Renal cortex interstitium (tissue), 11 donors: ENCODE data around the gene CYP2J2. TPM values are rescaled to one million over a fixed set of nuclear protein-coding genes. Genes with fewer than 3 reads are reported as not detected.
"Not testable (repeated sequence)": the region's sequence is repeated elsewhere in the genome, so short reads cannot be mapped to it uniquely, and the experiment has no call there.

ENCODE experiments used
- DNase-seq, 11 donors: peaks; one replicate each; pipeline ENCODE4 v3.0.0-alpha.2; 2013; ENCODE audit warnings: low read depth in 9 of 11, low spot score in 4 of 11; ENCODE audit errors: extremely low read depth in 1 of 11
- polyA plus RNA-seq, 3 donors: library from polyadenylated mRNA; unstranded; fragments of 120-200 nt; gene quantifications; one replicate each; pipeline ENCODE4 v1.2.1, GENCODE V29; 2013; ENCODE audit not compliant: insufficient read length in 3 of 3

The CYP2J2 gene
- polyA plus RNA-seq, 3 donors, result 1.1 to 1.4 (median 1.2) TPM

DNA sequence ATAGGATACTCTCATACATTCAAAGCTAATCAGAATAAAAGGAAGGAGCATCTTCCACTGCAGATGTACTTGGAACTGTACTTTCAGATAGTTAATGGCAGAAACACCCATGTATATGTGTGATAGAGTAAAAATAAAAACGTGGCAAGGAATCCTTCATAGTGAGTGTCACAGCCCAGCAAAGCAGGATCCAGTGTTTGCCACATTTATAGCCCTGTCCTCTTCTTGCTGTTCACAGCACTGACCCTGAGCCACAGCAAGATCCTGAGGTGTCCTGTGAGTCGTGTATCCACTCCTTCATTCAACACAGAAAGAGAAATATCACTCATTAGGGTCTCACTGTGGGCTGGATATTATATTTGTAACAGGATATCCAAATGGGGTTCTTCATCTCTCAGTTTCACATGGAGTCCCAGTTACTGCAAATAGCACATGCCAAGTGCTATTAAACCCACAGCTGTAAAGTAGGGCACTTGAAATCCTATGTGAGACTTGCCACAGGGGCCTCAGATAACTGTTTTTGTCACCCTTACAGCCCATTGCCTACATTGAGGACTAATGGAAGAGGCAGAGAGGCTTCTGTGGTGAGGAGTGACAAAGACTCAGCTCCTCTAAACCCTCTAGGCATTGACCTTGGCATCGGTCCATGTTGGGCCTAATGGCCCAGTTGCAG, 41.3 kb downstream of the CYP2J2 start:
- DNase-seq, result no peak

DNA sequence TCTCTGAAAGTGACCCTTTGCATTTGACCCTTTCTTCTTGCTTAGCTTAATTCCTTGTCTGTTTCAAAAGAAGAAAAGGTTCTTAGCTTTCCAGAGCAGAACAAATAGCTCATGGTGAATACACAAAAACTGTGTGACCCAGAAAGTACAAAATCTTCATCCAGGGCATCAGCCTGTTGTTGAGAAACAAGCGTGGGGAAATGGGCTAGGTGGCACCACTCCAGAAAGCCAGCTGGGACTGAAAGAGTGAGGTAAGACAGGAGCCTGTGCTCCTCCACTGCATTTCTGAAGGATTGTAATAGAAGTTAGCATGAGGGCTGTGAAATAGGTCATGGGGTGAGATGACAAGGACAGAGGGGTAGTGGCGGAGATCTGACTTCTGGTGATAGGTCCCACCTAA, 45.8 kb downstream of the CYP2J2 start:
- no peak for DNase-seq

DNA sequence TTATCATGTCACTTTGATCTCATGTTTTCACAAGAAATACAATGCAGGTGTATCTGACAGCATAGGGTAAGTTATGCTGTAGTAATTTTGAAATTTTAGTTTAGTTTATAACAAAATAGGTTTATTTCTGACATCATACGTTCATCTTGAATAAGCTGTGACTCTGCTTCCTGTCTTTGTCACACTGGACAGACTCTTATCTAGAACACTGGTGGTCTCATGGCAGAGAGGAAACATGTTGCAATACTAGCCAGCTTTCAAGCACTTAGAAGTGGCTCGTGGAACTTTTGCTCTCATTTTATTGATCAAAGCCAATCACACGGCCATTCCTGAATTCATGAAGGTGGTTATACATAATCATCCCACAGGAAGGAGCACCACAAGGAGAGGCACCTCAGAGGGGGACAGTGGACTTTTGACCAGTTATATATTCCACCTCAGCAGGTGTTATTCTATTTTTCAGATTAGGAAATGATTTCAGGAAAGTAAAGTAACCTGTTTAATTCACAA, 46.5 kb downstream of the CYP2J2 start:
- no peak for DNase-seq

DNA sequence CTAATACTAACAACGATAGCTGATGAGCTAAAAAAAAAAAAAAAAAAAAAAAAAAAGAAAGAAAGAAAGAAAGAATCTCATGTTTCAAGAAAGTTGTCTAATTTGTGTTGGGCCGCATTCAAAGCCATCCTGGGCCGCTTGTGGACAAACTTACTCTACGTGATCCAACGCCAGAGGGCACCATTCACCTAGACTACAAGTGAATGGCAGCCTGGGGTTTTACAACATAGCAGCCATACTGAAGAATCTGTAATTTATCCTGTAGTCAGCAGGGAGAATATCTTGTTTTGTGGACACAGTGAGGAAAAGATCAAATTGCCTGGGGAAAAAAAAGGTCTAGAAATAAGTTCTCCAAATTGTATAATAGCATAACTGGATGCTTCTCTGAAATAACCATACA, 47.0 kb downstream of the CYP2J2 start:
- peak; percentile 48 to 71 (median 65) for DNase-seq

DNA sequence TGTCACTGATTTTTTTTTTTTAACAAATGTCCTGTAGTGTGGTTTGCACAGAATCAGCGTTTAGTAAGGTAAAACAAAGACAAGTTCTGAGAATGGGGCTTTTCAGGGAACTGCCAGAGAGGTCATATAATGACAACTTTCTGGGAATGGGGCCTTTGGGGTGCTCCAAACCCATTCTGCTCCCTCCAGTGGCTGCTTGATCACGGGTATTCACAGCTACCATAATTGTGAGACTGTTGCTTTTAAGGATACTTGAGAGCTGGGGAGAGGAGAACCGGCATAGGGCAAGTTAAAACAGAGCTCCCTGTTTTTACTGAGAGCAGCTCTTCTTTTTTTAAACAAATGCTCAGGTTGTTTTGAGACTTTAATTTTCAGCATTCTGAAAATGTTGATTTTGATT, 48.2 kb downstream of the CYP2J2 start:
- no peak for DNase-seq

DNA sequence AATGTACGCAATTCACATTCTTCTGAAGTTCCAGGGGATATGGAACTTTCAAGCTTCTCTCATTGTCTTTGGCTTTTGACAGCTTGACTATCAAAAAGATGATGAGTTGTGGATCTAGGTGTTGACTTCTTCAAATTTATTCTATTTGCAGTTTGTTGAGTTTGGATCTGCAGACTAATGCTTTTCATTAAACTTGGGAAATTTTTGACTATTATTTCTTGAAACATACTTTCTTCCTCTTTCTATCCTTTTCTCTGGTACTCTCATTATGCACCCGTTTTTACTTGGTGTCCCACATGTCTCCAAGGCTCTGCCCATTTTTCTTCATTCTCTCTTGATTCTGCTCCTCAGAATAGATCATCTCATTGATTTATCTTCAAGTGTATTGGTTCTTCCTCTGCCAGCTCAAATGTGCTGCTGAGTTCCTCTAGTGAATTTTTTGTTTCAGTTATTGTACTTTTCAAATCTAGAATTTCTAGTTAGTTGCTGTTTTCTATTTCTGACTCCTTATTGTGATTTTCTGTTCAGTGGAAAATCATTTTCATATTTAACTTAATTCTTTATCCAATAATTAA, 49.4 kb downstream of the CYP2J2 start:
- DNase-seq, result no peak

DNA sequence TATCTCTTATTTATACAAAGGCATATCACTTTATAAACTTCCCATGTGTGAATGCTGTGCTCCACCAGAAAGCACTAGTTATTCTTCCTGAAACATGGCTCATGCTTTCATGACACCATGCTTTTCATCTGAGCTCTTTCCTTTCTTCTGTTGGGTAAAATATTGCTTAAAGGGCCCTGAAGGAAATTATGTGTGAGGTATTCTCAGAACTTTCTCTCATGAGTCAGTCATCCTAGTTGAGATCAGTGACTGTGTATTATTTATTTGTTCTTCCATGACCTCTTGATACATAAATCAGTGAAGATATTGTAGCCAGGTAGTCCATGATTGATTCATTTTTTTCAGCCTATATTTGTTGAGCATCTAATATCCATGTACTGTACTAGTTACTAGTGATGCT, 54.8 kb downstream of the CYP2J2 start:
- no peak for DNase-seq

DNA sequence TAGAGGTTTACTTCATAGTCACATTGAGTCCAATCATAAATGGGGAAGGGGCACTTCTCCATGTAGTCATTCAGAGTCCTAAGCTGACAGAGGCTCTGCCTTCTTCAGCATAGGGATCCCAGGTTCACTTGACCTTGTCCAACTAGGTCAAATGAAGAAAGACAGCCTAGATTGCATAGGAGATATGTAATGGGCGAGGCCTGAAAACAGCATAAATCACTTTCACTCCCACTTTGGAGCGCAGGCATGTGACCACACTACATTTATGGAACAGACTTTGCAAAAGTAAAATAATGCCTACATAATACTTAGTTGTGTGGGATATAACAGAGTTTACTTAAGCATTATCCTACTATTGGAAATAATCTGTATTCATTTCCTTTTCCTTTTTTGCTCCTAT, 60.1 kb downstream of the CYP2J2 start:
- no peak for DNase-seq

DNA sequence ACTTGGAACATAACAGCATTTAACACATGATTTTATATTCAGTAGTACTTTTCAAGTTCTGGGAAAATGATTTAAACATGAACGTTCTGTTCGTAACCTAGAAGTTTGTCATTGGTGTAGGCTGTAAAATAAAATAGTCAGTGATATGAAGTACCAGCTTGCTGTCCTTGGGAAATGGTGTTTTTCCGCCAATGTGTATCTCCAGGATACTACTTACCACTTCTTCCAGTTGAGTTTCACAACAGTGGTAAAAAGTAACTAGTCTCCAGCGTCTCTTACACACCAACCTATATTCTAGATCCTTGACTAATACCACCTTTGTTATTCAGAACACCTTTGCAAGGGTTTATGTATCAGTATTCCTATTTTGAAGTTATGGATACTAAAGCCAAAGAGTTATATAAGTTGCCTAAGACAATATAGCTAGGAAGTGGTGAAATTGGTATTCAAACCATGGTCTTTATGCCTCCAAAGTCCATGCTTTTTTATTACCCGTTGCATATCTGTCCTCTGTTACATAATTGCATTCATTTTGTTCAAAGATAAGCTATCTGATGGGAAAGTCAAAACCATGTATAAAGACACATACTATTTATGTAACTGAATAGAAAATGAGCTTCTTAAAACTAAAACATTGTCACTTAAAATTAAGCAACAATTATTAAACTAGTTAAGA, 68.8 kb downstream of the CYP2J2 start:
- DNase-seq, result no peak

DNA sequence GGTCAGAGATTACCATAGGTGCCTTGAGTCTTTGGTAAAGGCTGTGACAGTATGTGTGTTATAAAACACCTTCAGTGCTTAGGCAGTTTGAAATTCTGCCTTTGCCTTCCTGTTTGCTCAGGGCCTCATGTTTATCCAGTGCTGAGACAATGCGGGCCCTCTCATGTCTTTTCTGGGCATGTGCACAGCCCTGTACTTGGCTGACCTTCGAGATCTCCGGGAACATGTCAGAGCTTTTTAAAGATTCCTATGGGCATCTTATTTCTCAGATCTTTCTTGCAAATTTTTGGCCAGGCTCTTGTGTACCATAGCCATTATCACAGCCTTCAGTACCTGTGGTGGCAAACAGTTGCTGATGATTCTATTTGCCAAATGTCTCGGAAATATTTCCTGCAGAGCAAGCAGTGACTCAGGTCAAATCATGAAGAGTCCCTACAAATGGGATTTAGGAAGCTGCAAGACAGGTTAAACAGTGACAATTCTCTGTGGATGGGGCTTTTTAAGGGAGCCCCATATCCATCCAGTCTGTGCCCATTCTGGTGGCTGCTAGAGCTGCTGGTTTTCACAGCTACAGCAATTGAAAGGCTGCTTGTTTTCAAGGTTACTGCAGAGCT, 69.7 kb downstream of the CYP2J2 start:
- DNase-seq, result no peak

DNA sequence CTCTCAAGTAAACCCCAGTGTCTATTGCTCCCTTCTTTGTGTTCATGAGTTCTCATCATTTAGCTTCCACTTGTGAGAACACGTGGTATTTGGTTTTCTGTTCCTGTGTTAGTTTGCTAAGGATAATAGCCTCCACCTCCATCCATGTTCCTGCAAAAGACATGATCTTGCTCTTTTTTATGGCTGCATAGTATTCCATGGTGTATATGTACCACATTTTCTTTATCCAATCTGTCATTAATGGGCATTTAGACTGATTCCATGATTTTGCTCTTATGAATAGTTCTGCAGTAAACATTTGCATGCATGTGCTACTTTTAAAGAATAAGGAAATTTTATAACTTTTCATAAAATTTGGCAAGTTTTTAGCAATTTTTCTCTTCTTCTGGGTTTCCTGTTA, 71.3 kb downstream of the CYP2J2 start:
- DNase-seq, result not testable (repeated sequence)

DNA sequence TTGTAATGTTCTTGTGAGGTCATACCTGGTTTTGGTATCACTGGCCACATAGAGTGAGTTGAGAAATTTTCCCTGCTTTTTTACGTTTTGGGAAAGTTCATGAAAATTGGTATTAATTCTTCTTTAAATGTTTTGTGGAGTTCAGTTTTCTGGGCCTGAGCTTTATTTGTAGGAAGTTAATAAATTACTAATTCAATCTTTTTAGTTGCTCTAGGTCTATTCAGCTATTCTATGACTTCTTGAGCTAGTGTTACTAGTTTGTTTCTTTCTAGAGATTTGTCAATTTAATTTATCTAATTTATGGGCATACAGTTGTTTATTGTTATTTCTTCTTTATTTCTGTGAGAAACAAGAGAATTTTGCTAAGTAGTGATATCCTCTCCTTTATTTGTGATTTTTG, 74.5 kb downstream of the CYP2J2 start:
- no peak for DNase-seq

DNA sequence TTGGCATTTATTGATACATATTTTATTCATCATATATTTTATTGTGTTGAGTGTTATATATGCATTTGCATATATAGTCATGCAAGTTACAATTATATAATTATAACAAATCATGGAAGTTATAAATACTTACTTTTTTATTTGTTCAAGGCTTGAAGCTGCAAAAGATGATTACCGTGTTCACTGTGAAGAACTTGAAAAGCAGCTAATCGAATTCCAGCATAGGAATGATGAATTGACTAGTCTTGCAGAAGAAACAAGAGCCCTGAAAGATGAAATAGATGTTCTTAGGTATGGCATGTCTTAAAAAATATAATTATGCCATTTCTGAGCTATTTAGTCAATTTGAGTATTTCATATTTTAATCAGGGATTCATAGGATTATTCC, 79.7 kb downstream of the CYP2J2 start:
- DNase-seq, result no peak

DNA sequence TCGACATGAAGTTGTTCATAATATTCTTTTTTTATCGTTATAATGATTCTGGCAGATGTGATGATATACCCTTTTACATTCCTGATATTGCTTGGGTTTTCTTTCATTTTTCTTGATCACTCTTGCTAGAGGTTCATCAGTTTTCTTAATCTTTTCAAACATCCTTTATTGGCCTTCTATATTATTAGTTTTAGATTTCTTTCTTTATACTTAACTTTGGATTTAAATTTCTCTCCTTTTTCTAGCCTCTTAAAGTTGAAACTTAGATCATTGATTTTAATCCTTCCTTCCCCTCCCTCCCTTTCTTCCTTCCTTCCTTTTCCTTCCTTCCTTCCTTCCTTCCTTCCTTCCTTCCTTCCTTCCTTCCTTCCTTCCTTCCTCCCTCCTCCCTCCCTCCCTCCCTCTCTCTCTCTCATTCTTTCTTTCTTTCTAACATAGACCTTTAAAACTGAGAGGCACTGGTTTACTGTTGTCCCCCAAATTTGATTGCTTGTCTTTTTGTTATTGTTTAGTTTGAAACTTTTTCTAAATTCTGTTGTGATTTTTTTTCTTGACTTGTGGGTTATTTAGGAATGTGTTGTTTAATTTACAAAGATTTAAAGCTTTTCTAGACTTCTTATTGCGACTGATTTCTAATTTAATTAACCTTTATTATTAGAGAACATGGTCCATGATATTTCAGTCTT, 80.2 kb downstream of the CYP2J2 start:
- DNase-seq, result no peak

DNA sequence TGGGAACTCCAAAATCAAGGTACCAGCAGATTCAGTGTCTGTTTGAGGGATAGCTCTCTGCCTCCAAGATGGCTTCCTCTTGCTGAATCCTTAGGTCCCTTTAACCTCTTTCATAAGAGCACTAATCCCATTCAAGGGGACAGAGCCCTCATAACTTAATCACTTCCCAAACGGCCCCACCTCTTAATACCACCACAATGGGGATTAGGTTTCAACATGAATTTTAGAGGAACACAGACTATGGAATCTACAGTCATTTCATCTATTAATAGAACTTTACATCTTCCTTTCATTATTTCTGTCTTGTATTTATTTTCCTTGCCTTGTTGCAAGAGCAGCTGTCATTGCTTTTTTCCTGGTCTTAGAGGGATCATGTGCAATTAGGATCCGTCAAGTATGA, 81.5 kb downstream of the CYP2J2 start:
- DNase-seq, result no peak

Other genes starting within 250 kb of the CYP2J2 start
- 10 to 100 TPM; 60.1 to 81.9 (median 81.5) TPM for gene HOOK1, start 111.8 kb downstream of the CYP2J2 start, polyA plus RNA-seq
- under 1 TPM; 0.14 to 0.39 (median 0.17) TPM for gene C1orf87, start 147.0 kb upstream of the CYP2J2 start, polyA plus RNA-seq